Anterior cingulate cortex (tissue), 58 donors: ENCODE measurements around the gene NMNAT3.

ENCODE experiments used
- DNase-seq, 58 donors: peaks; one replicate each; lab custom pipeline; 2025; lab: John Stamatoyannopoulos, UW

NMNAT3 gene

DNA sequence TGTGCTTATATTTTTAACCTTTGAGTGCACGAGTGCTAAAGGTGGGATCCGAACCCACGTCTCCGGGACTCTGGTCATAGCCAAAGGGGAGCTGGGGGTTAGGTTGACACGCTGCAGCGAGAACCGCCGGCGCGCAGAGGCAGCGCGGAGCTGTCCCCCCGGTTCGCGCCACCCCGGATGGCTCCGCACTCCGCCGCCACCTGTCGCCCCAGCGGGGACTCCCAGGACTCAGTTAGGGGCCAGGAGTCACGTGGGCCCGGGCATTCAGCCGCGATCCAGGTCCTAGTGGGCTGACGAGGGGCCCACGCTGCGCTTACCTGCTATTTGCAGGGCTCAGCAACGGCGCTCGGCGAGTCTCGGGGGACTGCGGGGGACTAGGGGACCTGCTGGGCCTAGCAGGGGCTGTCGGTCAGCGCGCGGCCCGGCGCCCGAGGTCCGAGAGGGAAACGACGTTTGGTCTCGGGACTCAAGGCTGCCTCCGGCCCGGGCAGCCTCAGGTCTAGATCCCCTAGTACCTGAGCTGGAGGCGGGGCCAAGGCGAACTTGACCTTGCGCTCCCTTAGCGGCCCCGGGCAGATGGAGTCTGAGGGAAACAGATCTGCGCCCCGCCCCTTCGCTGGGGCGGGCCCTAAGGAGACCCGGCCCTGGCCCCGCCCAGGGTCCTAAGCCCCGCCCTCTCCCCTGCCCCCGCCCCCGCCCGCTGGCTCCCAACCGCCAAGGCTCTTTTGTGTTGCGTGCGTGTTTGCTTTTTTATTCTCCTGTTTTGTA is at the start of gene NMNAT3:
TSS of gene NMNAT3 (minus strand) at position 585 of the 768 bp plus-strand sequence. CDS start 50,248 bp downstream, outside the sequence.
- DNase-seq: peak in 57 of 58 donors; percentile 16 to 83 (median 67)

DNA sequence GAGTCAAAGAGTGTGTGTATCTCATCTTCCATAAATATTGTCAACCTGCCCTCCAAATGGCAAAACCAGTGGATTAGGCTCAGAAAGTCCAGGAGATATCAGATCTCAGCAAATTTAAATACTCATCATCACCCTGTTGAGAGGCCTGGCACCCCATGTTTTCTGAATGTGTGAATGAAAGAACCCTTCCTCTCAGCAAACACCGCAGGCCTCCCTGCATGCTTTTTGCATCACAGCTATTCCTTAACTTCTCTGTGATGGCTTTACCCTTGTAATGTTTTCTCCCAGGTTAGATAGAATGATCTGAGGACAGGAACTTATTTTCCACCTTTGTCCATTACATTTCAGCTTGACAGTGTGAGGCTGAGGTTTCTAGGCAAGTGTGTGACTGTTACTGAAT is 43.6 kb upstream of the NMNAT3 start:
- DNase-seq: no peak

DNA sequence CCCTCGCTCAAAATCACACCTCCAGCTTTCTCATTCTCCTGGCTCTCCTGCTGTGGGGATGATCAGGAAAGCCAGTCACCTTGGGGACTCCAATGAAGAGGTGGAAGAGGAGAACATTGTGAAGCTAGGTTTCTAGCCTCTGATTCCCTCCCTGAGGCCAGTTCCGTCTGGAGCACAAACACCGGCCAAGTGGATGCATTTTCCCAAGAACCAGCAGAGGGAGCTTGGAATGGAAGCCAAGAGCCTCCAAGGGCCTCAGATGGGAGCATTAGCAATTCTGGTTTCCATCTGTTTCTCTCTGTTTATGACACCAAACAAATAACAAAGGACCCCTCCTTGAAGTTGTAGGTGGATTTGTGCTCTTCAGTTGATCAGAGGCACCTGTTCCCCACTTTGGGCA is 40.6 kb upstream of the NMNAT3 start:
- DNase-seq: peak in 19 of 58 donors; percentile 1 to 50 (median 8)

DNA sequence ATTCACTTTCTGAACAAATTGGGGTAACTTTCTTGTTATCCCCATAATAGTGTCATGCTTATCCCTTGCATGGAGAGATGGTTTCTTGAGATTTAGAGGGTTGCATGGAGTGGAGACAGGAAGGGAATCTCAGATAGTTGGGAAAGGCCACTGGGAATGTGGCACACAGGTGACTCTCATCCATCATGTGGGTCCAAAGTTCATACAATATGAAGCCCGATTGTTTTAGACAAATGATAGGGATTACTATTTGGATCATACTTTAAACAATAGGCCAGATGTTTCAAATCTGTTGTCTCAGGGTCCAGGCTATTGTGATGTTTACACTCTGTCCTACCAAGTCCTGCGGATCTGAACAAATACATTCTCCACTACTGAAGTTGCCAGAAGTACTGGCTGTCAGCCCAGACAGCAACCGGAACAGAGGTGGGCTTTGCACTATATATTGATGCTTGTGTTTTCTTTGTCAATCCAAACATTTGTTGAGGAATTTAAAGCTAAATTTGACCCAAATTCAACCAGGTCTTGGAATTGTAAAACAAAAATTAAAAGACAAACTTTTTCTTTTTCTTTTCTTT is 39.2 kb upstream of the NMNAT3 start:
- no peak for DNase-seq

DNA sequence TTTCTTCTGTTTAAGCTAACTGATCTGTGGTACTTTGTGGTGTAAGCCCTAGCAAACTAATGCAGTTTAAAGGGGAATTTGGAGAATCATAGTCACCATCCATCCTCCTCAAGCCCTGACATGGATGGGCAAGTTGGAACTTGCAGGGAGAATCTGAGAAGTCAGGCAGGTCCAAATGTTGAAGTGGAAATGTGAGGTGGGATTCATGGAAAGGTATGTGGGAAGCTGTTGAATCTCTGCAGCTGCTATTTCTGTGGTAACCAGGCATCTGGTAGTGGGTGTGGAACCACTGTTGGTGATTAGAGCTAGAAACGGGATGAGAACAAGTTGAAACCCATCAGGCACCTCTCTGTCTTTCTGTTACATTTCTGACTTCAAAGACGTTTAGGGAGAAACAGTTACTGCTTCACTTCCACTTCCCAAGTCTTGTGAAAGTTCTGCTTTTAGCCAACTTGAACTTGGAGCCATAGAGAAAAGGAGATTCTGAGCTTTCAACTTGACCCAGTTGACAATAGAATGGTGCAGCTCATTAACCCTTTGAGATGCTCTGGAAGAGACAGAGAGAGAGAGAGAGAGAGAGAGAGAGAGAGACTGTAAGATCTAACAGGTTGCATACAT is 38.1 kb upstream of the NMNAT3 start:
- no peak for DNase-seq

DNA sequence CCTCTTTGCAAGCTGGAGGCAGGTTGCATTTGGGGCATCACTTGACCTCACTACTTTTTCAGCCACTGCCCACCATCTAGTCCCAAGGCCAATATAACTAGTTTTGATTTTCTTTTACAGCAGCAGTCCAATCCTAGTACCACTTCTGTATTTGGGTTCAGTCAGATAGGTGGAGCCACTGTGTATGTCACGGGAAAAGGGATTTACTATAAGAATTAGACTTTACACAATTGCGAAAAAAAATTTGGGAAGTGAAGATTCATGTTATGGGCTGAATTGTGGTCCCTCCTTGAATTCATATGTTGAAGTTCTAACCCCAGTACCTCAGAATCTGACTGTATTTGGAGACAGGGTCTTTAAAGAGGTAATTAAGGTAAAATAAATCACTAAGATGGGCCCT is 37.4 kb upstream of the NMNAT3 start:
- DNase-seq: no peak

DNA sequence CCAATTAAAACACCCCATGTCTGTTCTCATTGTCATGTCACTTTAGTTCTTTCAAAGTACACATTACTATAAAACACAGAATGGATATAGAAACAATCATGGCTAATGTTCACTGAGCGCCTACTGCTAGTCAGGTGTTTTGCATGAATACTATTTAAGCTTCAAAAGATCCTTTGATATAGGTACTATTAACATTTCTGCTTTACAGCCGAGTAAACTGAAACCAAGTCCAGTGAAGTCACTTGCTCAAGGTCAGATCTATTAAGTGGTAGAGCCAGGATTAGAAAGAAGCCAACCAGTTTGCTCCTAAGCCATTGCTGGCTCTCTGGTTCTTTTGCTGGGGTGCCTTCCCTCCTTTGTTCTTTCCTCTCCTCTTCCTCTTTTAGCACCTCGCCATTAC is 32.4 kb upstream of the NMNAT3 start:
- DNase-seq: no peak

DNA sequence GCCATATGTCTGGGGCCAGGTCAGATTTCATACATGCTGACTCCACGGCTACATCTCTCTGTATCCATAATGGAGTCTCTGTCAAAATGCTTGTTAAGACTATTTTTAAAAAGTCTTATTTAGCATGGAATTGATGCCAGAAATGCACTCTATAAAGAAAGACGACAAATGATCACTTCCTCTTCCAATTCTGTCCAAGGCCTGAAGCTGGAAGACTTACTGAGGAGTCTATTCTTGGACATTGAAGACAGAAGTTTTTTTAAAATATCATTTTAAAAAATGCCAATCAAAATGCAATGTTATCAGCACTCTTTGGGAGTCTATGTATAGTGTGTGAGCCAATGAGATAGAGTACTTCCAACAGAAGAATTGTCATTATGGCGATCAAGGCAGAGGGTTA is 27.9 kb upstream of the NMNAT3 start:
- DNase-seq: no peak

DNA sequence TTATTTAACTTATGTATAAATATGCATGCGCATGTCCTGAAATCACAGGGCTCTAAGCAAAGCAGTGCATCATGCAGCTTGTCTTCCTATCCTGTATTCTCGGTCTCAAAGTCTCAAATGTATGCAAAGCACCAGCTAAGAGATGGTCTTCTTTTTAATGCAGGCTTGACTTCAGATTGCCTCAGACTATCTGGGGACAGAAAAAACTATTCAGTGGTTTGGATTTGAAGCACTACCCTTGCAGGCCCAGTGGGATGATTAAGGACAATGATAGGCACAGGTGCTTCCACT is 18.5 kb upstream of the NMNAT3 start:
- DNase-seq: no peak

DNA sequence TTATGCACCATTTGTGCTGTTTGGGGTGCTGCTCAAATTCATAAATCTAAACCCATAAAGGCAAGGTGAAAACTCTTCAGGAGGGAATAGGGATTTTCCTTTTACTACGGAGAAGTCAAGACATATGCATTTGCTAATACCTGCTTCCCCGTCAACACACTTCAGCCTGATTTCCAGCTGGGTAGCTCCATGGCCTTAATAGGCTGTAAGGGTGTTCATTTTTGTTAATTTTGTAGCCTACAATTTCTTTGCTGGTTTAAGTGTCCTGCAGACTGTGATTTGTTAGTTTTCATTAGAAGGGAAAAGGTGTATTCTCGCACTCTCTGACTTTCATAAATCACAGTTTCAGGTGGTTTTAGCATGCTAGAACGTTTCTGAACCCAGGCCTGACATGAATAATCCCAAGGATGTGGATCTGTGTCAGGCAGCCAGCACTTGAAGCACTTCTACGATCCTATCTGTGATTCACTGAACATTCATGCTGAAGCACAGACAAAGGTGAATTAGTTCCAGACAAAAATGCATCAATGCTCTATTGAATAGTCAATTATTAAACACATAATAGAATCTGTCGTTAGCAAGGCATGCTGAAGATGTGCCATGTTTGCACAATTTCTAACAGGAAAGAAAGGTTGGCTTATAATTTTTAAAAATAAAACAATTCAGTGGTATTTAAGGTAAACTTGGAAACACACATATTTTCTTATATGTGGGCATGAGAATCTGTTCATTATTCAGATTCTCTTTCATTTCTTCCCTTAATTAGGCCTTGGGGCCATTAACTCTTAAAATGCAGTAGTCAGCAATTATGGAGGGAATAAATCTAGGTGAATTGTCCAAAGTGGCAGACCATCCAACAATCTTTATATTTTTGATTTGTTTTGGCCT is 17.9 kb upstream of the NMNAT3 start:
- DNase-seq: no peak

DNA sequence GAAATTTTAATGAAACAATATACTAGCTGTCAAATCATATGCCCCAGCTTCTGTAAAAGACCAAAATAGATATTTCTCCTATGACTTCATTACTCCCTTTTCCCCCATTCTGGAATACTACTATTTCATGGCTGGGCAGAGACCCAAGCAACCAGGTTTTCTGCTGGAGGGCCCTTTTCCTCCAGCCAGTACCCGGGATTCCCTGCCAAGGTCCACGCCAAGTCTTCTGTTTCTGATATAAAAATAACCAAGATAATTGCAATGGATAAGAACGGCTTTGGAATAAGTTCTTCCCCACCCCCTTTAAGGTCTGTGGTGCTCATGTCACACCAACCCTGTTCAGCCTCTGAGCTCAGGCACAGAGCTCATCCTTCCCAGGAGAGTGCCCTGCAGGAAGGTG is 17.2 kb upstream of the NMNAT3 start:
- DNase-seq: no peak

DNA sequence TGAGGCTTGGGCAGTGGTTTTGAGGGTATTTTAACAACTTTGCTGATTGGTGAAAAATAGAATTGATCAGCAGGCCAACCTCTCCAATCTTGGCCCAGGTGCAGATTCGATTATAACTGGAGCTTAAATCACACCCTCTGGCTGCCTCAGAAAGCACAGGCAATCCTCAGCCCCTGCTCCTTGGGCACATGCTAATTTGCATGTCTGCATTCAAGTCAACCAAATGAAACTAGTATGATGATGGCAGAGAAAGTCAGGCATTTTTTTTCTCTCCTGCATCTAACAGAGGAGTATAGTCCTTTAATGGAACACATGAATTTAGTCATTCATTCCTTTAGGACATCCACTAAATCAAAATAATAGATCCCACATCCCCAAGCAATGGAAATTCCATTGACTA is 16.8 kb upstream of the NMNAT3 start:
- DNase-seq: no peak

DNA sequence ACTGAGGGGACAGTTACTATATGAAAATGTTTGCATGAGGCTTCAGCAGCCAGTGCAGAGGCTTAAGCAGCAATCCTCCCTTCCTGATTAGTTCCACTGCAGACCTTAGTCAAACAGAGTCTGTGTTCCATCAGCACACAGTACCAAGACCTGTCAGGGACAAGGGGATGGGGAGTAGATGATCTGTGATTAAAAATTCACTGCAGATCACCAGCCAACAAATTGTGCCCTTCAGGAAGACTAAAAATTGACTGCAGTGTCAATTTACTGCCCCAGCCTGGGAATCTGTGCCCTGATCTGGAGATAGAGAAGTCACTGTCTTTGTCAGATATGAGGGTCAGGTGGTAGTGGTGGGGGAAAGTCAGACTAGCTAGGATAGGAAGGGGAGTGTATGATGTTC is 13.8 kb upstream of the NMNAT3 start:
- no peak for DNase-seq

DNA sequence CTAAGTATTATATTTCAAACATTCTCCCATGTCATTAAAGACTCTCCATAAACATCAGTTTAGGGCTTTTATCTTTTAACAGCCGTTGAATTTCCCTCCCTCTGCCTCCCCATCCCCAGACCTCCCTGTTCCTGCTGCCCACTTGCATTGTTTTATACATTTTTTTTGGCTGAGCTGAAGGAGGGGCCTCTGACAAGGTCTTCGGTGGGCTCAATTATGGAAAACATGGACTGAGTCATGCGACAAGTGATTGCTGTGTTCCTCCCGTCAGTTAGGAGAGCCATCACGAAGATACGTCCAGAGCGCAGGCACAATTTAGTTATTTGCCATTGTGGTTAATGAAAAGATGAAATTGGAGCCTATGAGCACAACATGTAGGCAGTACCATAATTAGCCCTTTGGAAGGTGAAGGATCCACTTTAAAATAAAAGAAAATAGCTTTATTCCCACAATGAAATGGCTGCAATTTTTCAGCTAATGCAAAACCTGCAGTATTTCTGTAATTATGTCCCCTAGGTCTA is 12.0 kb upstream of the NMNAT3 start:
- no peak for DNase-seq

DNA sequence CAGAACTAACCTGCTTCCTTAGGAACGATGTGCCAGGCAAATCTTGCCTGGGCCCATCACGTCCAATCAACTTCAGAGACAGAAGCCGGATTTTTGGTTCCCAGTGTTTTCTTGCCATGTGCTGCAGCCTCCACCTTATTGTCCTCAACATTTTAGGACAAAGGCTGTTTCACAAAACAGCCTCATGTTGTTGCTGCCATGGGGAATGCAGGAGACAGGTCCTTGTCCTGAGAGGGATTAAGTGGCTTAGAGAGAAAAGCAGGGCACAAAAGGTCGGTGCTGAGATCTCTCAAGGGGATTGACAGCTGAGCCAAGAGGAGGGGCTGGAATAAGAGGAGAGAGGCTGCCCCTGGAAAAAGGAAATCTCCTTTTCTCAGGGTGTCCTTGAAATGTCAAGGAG is 11.3 kb upstream of the NMNAT3 start:
- DNase-seq: no peak

DNA sequence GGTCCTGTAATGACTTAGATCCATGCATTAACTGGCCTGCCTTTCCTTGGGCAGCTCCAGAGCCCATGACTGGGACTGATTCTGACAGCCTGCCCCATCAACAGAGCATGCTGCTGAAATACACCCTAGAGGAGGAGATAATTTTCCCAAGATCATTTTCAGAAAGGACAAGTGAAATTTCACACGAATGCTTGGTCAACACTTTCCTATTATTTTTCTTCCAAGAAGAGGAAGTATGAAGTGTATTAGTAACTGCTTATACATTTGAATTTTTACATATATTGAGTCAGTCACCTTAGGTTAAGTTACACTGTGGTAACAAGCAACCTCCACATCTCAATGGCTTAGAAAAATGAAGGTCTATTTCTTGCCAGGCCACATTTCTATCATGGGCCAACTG is 9.7 kb upstream of the NMNAT3 start:
- no peak for DNase-seq

DNA sequence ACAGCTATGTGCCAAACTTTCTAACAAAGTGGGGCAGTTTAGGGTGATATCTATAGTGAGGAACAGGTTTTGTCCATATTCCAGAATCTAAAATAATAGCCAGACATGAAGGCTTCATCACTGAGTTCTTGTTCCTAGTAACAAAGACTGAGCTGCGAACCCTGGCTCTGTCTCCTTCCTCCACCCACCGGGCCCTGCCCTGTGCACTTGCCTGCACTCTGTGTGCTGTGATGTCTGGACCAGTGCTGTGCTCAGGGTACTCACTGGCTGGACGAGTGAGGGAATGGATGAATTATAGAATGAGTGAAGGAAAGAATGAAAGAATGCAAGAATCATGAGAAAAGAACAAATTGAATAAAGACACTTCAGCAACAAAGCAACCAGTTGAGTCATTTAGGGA is 8.9 kb upstream of the NMNAT3 start:
- no peak for DNase-seq

DNA sequence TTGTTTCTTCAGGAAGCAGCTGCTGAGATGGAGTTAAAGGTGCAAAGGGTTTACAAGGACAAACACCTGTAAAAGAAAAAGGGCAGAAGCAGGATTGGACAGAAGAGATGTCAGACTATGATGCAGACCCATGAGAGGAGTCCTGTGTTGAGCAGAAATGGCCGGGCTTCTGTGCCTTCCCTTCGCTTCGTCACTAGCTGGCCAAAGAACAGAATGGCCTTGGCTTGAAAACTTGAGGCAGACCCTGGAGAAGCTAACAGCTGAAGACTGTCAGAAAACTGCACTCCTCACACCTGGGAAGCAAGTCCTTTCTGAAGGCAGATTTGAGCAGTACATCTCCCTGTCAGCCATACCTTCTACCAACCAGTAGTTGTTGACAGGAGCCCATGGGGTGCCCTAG is 8.4 kb upstream of the NMNAT3 start:
- DNase-seq: no peak

DNA sequence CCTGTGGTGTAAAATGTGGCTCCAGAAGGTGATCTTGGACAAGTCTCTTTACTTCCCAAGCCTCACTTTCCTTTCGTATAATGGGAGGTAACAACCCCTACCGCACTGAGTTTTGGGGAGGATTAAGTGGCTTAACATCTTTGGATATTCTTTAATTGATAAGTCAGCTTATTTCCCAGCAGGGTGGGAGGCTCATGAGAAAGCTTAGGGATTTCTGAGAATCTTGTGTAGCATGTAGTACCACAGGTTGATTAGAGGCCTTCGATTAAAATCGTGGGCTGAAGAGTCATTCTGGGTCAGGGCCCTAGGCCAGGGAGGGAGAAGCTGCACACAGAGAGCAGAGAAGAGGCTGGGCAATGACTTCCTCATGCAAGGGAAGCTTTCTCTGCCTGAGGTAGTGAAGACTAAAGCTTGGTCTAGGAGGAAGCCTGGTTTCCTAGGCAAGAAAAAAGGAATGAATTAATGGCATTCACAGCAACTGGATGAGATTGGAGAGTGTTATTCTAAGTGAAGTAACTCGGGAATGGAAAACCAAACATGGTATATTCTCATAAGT is 1.5 kb upstream of the NMNAT3 start:
- DNase-seq: no peak

DNA sequence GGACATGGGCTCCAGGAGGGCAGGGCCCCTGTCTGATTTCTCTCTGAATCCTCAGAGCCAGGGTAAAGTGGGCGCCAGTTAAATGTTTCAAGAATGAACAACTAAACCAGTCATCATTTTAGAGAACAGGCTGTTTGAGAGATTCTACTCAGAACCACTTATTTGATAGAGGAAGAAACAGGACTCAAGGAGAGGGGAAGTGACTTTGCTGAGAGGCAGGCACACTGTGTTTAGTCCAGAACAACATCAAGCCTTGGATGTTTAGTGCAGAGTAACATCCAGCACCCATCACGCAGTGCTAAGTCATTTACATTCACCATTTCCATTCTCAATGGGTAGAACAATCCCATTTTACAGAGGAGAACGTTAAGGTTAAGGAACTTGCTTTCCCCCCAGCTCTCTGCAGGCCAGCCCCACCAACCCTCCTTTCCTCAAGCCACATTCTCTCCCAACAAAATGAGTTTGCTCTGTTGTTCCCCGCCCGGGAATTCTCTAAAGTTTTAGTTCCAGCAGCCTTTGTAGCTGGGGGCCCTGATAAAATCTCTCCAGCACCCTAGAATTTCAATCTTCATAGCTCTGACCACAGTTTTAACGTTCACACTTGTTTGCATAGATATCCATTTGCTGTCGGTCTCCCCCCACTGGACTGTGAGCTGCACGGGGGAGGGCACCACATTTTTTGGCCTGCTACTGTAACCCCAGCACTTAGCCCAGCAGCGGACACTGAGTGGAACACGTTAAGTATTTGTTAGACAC is 962 bp downstream of the NMNAT3 start:
- no peak for DNase-seq
